Ectodermal cell (in vitro differentiated cells): ENCODE results near the gene CCL22. TPM values are rescaled to one million over a fixed set of nuclear protein-coding genes. Genes with fewer than 3 reads are reported as not detected.

Experiments used
- H3K27ac ChIP-seq: 2 replicates; pipeline ENCODE4 v1.7.0; 2013; ENCODE audit warnings: mild to moderate bottlenecking, low read depth, low read length; ENCODE audit not compliant: insufficient read depth, poor library complexity, severe bottlenecking
- H3K27me3 ChIP-seq: 2 replicates; pipeline ENCODE4 v1.7.0; 2013; ENCODE audit warnings: mild to moderate bottlenecking, low read length; ENCODE audit not compliant: insufficient read depth, control insufficient read depth, poor library complexity, severe bottlenecking
- H3K36me3 ChIP-seq: one replicate; pipeline ENCODE4 v1.7.0; 2013; ENCODE audit warnings: low read length; ENCODE audit not compliant: control insufficient read depth, insufficient read depth
- H3K4me1 ChIP-seq: one replicate; pipeline ENCODE4 v1.7.0; 2013; ENCODE audit warnings: low read length; ENCODE audit not compliant: control insufficient read depth, insufficient read depth
- H3K4me3 ChIP-seq: 2 replicates; pipeline ENCODE4 v1.7.0; 2013; ENCODE audit warnings: low read depth, low read length, control low read depth; ENCODE audit not compliant: insufficient read depth
- H3K9me3 ChIP-seq: 2 replicates; pipeline ENCODE4 v1.7.0; 2013; ENCODE audit warnings: mild to moderate bottlenecking, low read length, moderate library complexity; ENCODE audit not compliant: control insufficient read depth
- WGBS, 2 experiments: methylation state at CpG; one replicate each; pipeline ENCODE4 v1.1.7; 2013; ENCODE audit warnings: missing lambda C conversion rate in 2 of 2; 5-methylcytosine and 5-hydroxymethylcytosine counted together
- polyA plus RNA-seq, 4 experiments: library from polyadenylated mRNA; stranded (reverse); fragments of 50-300 nt; gene quantifications; one replicate each; pipeline ENCODE4 v1.2.3, GENCODE V29; 2013

The CCL22 gene
- polyA plus RNA-seq (2013, experiment 1 of 4), result not detected
- not detected for polyA plus RNA-seq (2013, experiment 2 of 4)
- not detected for polyA plus RNA-seq (2013, experiment 3 of 4)
- polyA plus RNA-seq (2013, experiment 4 of 4), result not detected

GRCh38 chr16:57358527-57359095 lies at the start of gene CCL22:
TSS of gene CCL22 (plus strand) at chr16:57358783. CDS start at chr16:57358817, 34 bp downstream.
- no peak within 1 kb of the TSS for H3K27ac ChIP-seq
- no peaks in the 10 kb centered on the region for H3K9me3 ChIP-seq
- H3K27me3 ChIP-seq, result no peaks in the 10 kb centered on the region
- WGBS, 2 experiments, result 85 to 89% methylated on average over 9 of the region's 9 CpGs
- H3K4me1 ChIP-seq, result no peaks in the 10 kb centered on the region
- no peaks in the 10 kb centered on the region for H3K36me3 ChIP-seq
- no peak within 1 kb of the TSS for H3K4me3 ChIP-seq

GRCh38 chr16:57310801-57311200 lies 47.8 kb upstream of the CCL22 start:
- H3K27me3 ChIP-seq, result no peaks in the 10 kb centered on the region
- H3K27ac ChIP-seq, result no peak overlapping the region
- H3K36me3 ChIP-seq, result no peaks in the 10 kb centered on the region
- H3K4me3 ChIP-seq, result no peak overlapping the region
- no peaks in the 10 kb centered on the region for H3K9me3 ChIP-seq
- WGBS, 2 experiments, result 70 to 72% methylated on average over 4 of the region's 4 CpGs
- no peaks in the 10 kb centered on the region for H3K4me1 ChIP-seq

GRCh38 chr16:57313509-57313908 lies 45.1 kb upstream of the CCL22 start:
- H3K36me3 ChIP-seq, result no peaks in the 10 kb centered on the region
- no peaks in the 10 kb centered on the region for H3K27me3 ChIP-seq
- WGBS, 2 experiments, result 88 to 93% methylated on average over 2 of the region's 2 CpGs
- H3K9me3 ChIP-seq, result no peaks in the 10 kb centered on the region
- peaks cover 7% of the 10 kb centered on the region for H3K4me1 ChIP-seq
- no peak overlapping the region for H3K27ac ChIP-seq
- H3K4me3 ChIP-seq, result no peak overlapping the region

- H3K27me3 ChIP-seq, result no peaks in the 10 kb centered on the region
- no peak overlapping the region for H3K27ac ChIP-seq
- WGBS, 2 experiments, result 93 to 96% methylated on average over 1 of the region's 1 CpG
- H3K4me3 ChIP-seq, result no peak overlapping the region
- peaks cover 8% of the 10 kb centered on the region for H3K4me1 ChIP-seq
- no peaks in the 10 kb centered on the region for H3K36me3 ChIP-seq
- no peaks in the 10 kb centered on the region for H3K9me3 ChIP-seq
Measured at GRCh38 chr16:57314161-57314785, 44.3 kb upstream of the CCL22 start.

GRCh38 chr16:57315416-57315815 lies 43.2 kb upstream of the CCL22 start:
- H3K9me3 ChIP-seq, result no peaks in the 10 kb centered on the region
- H3K27ac ChIP-seq, result no peak overlapping the region
- WGBS, 2 experiments, result 90 to 94% methylated on average over 7 of the region's 7 CpGs
- no peaks in the 10 kb centered on the region for H3K27me3 ChIP-seq
- H3K4me1 ChIP-seq, result peaks cover 8% of the 10 kb centered on the region
- H3K36me3 ChIP-seq, result no peaks in the 10 kb centered on the region
- H3K4me3 ChIP-seq, result no peak overlapping the region

GRCh38 chr16:57316390-57317017 lies 42.1 kb upstream of the CCL22 start:
- Histone ChIP-seq H3K27me3 (no peaks in the 10 kb centered on the region), H3K9me3 (no peaks in the 10 kb centered on the region), H3K27ac (no peak overlapping the region), H3K4me3 (no peak overlapping the region), H3K36me3 (no peaks in the 10 kb centered on the region), H3K4me1 (peaks cover 8% of the 10 kb centered on the region)
- WGBS, 2 experiments, result 92 to 93% methylated on average over 3 of the region's 3 CpGs

- 67 to 69% methylated on average over 13 of the region's 13 CpGs for WGBS, 2 experiments
- H3K36me3 ChIP-seq, result no peaks in the 10 kb centered on the region
Measured at GRCh38 chr16:57318240-57318970, 40.2 kb upstream of the CCL22 start.

GRCh38 chr16:57319646-57320045 lies 38.9 kb upstream of the CCL22 start:
- H3K27me3 ChIP-seq, result no peaks in the 10 kb centered on the region
- no peaks in the 10 kb centered on the region for H3K9me3 ChIP-seq
- H3K36me3 ChIP-seq, result no peaks in the 10 kb centered on the region
- H3K4me1 ChIP-seq, result peaks cover 8% of the 10 kb centered on the region
- WGBS, 2 experiments, result 100% methylated on average over 1 of the region's 2 CpGs; no CpG with 5 or more reads in 1 of the 2 experiments
- no peak overlapping the region for H3K4me3 ChIP-seq
- no peak overlapping the region for H3K27ac ChIP-seq

More at GRCh38 chr16:57318240-57318970, 40.2 kb upstream of the CCL22 start:
- Histone ChIP-seq H3K27ac (no peak overlapping the region), H3K4me1 (peaks cover 8% of the 10 kb centered on the region), H3K9me3 (no peaks in the 10 kb centered on the region), H3K4me3 (no peak overlapping the region), H3K27me3 (no peaks in the 10 kb centered on the region)

GRCh38 chr16:57324749-57325148 lies 33.8 kb upstream of the CCL22 start:
- no peaks in the 10 kb centered on the region for H3K36me3 ChIP-seq
- H3K27me3 ChIP-seq, result no peaks in the 10 kb centered on the region
- H3K27ac ChIP-seq, result no peak overlapping the region
- H3K4me3 ChIP-seq, result no peak overlapping the region
- H3K4me1 ChIP-seq, result no peaks in the 10 kb centered on the region
- no peaks in the 10 kb centered on the region for H3K9me3 ChIP-seq
- 85 to 90% methylated on average over 2 of the region's 2 CpGs for WGBS, 2 experiments

GRCh38 chr16:57325458-57325857 lies 33.1 kb upstream of the CCL22 start:
- 87 to 91% methylated on average over 1 of the region's 1 CpG for WGBS, 2 experiments
- no peaks in the 10 kb centered on the region for H3K9me3 ChIP-seq

More at GRCh38 chr16:57325458-57325857, 33.1 kb upstream of the CCL22 start:
- H3K4me1 ChIP-seq, result no peaks in the 10 kb centered on the region
- no peaks in the 10 kb centered on the region for H3K36me3 ChIP-seq
- H3K4me3 ChIP-seq, result no peak overlapping the region
- H3K27ac ChIP-seq, result no peak overlapping the region
- no peaks in the 10 kb centered on the region for H3K27me3 ChIP-seq
